Neural cell (in vitro differentiated cells): ENCODE data around the gene XXYLT1. TPM values are rescaled to one million over a fixed set of nuclear protein-coding genes. Genes with fewer than 3 reads are reported as not detected.

Source experiments
- H2AFZ ChIP-seq: fragments of 200-600, 300-800 bp; sonication (generic), shearing (Covaris generic); 2 replicates; pipeline ENCODE4 v1.6.0; 2014; ENCODE audit warnings: low read depth, mild to moderate bottlenecking, antibody characterized with exemption, low read length, moderate library complexity
- H3F3A ChIP-seq: fragments of 200-600 bp; shearing (Covaris generic); 2 replicates; pipeline ENCODE4 v1.6.1; 2016; ENCODE audit warnings: mild to moderate bottlenecking, moderate library complexity, mixed read lengths, antibody characterized with exemption, low read length; ENCODE audit not compliant: insufficient read depth, poor library complexity, severe bottlenecking
- H3K27ac ChIP-seq: fragments of 200-600, 300-800 bp; sonication (generic), shearing (Covaris generic); 2 replicates; pipeline ENCODE4 v1.5.1; 2014; ENCODE audit warnings: mild to moderate bottlenecking, low read length, moderate library complexity
- H3K27me3 ChIP-seq: fragments of 300-800, 200-600 bp; sonication (generic), shearing (Covaris generic); 2 replicates; pipeline ENCODE4 v1.6.0; 2014; ENCODE audit warnings: mild to moderate bottlenecking, low read depth, low read length, moderate library complexity; ENCODE audit not compliant: insufficient read depth
- H3K36me3 ChIP-seq: fragments of 300-800, 200-600 bp; sonication (generic), shearing (Covaris generic); 2 replicates; pipeline ENCODE4 v1.5.1; 2014; ENCODE audit warnings: mild to moderate bottlenecking, antibody characterized with exemption, low read length, moderate library complexity; ENCODE audit not compliant: insufficient read depth
- H3K4me2 ChIP-seq: fragments of 300-800, 200-600 bp; sonication (generic), shearing (Covaris generic); 2 replicates; pipeline ENCODE4 v1.6.0; 2014; ENCODE audit warnings: mild to moderate bottlenecking, low read length
- H3K4me3 ChIP-seq: fragments of 300-800, 200-600 bp; sonication (generic), shearing (Covaris generic); 2 replicates; pipeline ENCODE4 v1.5.1; 2014; ENCODE audit warnings: mild to moderate bottlenecking, low read length, moderate library complexity
- H3K79me2 ChIP-seq: fragments of 200-600 bp; shearing (Covaris generic); replicated peaks from 2 replicates; pipeline ENCODE4 v1.6.0; 2014; ENCODE audit warnings: mild to moderate bottlenecking, low read length, moderate library complexity; ENCODE audit not compliant: insufficient read depth
- H3K9ac ChIP-seq: fragments of 300-800, 200-600 bp; sonication (generic), shearing (Covaris generic); 2 replicates; pipeline ENCODE4 v1.6.1; 2016; ENCODE audit warnings: mild to moderate bottlenecking, low read length, mixed read lengths
- H3K9me2 ChIP-seq: fragments of 200-600 bp; shearing (Covaris generic); 2 replicates; pipeline ENCODE4 v1.6.1; 2016; ENCODE audit warnings: mild to moderate bottlenecking, low read length, mixed read lengths; ENCODE audit not compliant: insufficient read depth
- H3K9me3 ChIP-seq: fragments of 200-600, 300-800 bp; sonication (generic), shearing (Covaris generic); 2 replicates; pipeline ENCODE4 v1.6.1; 2016; ENCODE audit warnings: mild to moderate bottlenecking, mixed run types, low read length, moderate library complexity, mixed read lengths
- H4K20me1 ChIP-seq: fragments of 200-600 bp; shearing (Covaris generic); 2 replicates; pipeline ENCODE4 v1.6.1; 2016; ENCODE audit warnings: mild to moderate bottlenecking, mixed run types; ENCODE audit not compliant: insufficient read depth
- EP300 ChIP-seq: fragments of 450-650 bp; conservative IDR thresholded peaks from 2 replicates; pipeline ENCODE4 v1.6.1; 2014; ENCODE audit warnings: antibody characterized with exemption, mild to moderate bottlenecking, moderate library complexity; ENCODE audit not compliant: poor library complexity, severe bottlenecking
- EZH2 ChIP-seq: fragments of 200-600, 300-800 bp; shearing (Covaris generic), sonication (generic); IDR thresholded peaks from 2 replicates; pipeline ENCODE4 v1.6.1; 2014; ENCODE audit warnings: antibody characterized with exemption, low read length, borderline replicate concordance, mild to moderate bottlenecking; ENCODE audit not compliant: insufficient read depth, poor library complexity, severe bottlenecking
- MXI1 ChIP-seq: fragments of 450-650 bp; conservative IDR thresholded peaks from 2 replicates; pipeline ENCODE4 v1.6.1; 2014; ENCODE audit warnings: antibody characterized with exemption, mild to moderate bottlenecking; ENCODE audit not compliant: poor library complexity, severe bottlenecking
- POLR2AphosphoS5 ChIP-seq: IDR thresholded peaks from 2 replicates; pipeline ENCODE4 v1.6.1; 2012
- RAD21 ChIP-seq: fragments of 450-650 bp; conservative IDR thresholded peaks from 2 replicates; pipeline ENCODE4 v1.6.1; 2014; ENCODE audit warnings: antibody characterized with exemption, mild to moderate bottlenecking, moderate library complexity
- REST ChIP-seq: IDR thresholded peaks from 2 replicates; pipeline ENCODE4 v1.6.1; 2012; ENCODE audit warnings: borderline replicate concordance
- SMC3 ChIP-seq: fragments of 450-650 bp; conservative IDR thresholded peaks from 2 replicates; pipeline ENCODE4 v1.6.1; 2014; ENCODE audit warnings: antibody characterized with exemption, mild to moderate bottlenecking, moderate library complexity; ENCODE audit not compliant: poor library complexity
- TAF1 ChIP-seq: IDR thresholded peaks from 2 replicates; pipeline ENCODE4 v1.6.1; 2012; ENCODE audit warnings: low read depth
- polyA plus RNA-seq: library from polyadenylated mRNA; depleted of rRNA; stranded (reverse); fragments of >200 nt; gene quantifications from 2 replicates; pipeline ENCODE4 v1.2.3, GENCODE V29; 2014
- TF ChIP-seq, protein P1 (sequence below): fragments of 450-650 bp; IDR thresholded peaks from 2 replicates; pipeline ENCODE4 v1.5.1; 2014; ENCODE audit warnings: antibody characterized with exemption, mild to moderate bottlenecking, moderate library complexity; ENCODE audit not compliant: poor library complexity, severe bottlenecking

XXYLT1 gene
- polyA plus RNA-seq, 1 donor from 2014 or later: 25.4 TPM

DNA sequence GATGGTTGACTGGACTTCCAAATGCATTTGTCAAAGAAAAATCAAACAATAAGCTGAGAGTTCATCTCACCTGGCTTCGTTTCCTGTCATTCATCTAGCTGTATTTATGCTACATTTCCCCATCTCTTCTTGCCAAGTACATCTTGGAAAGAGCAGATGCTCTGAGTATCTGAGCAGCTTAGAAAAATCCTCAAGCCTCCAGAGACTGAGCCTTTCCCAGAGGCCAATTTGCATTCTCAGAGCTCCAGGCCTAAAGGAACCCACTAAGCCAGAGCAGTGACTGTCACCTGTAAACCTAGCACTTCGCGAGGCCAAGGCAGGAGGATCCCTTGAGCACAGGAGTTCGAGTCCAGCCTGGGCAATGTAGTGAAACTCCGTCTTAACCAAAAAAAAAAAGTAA, 100.5 kb downstream of the XXYLT1 start:
- Histone ChIP-seq H3K27me3 (no peaks in the 10 kb centered on the region), H4K20me1 (no peaks in the 10 kb centered on the region), H2AFZ (no peak overlapping the region), H3K36me3 (no peaks in the 10 kb centered on the region), H3K9me2 (no peaks in the 10 kb centered on the region), H3K9ac (no peak overlapping the region), H3K9me3 (no peaks in the 10 kb centered on the region), H3K4me3 (no peak overlapping the region), H3F3A (no peaks in the 10 kb centered on the region), H3K4me2 (no peak overlapping the region), H3K27ac (no peak overlapping the region), H3K79me2 (no peaks in the 10 kb centered on the region)
- TF ChIP-seq SMC3 (no peak), TAF1 (no peak), EP300 (no peak), MXI1 (no peak), EZH2 (no peak), POLR2AphosphoS5 (no peak), RAD21 (no peak)
- TF ChIP-seq, protein P1, sequence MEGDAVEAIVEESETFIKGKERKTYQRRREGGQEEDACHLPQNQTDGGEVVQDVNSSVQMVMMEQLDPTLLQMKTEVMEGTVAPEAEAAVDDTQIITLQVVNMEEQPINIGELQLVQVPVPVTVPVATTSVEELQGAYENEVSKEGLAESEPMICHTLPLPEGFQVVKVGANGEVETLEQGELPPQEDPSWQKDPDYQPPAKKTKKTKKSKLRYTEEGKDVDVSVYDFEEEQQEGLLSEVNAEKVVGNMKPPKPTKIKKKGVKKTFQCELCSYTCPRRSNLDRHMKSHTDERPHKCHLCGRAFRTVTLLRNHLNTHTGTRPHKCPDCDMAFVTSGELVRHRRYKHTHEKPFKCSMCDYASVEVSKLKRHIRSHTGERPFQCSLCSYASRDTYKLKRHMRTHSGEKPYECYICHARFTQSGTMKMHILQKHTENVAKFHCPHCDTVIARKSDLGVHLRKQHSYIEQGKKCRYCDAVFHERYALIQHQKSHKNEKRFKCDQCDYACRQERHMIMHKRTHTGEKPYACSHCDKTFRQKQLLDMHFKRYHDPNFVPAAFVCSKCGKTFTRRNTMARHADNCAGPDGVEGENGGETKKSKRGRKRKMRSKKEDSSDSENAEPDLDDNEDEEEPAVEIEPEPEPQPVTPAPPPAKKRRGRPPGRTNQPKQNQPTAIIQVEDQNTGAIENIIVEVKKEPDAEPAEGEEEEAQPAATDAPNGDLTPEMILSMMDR: no peak

GRCh38 chr3:195169011-195169649, 101.8 kb downstream of the XXYLT1 start:
- H3K27me3 ChIP-seq: no peaks in the 10 kb centered on the region
- H3K9me3 ChIP-seq: no peaks in the 10 kb centered on the region
- no peaks in the 10 kb centered on the region for H3K36me3 ChIP-seq
- H3K79me2 ChIP-seq: no peaks in the 10 kb centered on the region
- H3K9me2 ChIP-seq: no peaks in the 10 kb centered on the region
- H3K4me3 ChIP-seq: no peak overlapping the region
- no peak for TF ChIP-seq SMC3
- TF ChIP-seq MXI1: no peak
- TF ChIP-seq REST: no peak
- no peak for TF ChIP-seq TAF1
- no peak for TF ChIP-seq EP300
- no peak for TF ChIP-seq EZH2
- TF ChIP-seq, protein P1: no peak
- no peak for TF ChIP-seq RAD21
- no peak for TF ChIP-seq POLR2AphosphoS5
- H4K20me1 ChIP-seq: no peaks in the 10 kb centered on the region
- no peak overlapping the region for H3K9ac ChIP-seq
- no peak overlapping the region for H3K27ac ChIP-seq
- H3K4me2 ChIP-seq: no peak overlapping the region
- no peaks in the 10 kb centered on the region for H3F3A ChIP-seq
- H2AFZ ChIP-seq: no peak overlapping the region
